Measurements from ENCODE around the gene CCDC192.

- TF ChIP-seq KDM1A (IDR thresholded peaks at IDR 0.05; ENCODE audit: borderline replicate concordance), result no peak
- no peak for TF ChIP-seq MAX (IDR thresholded peaks at IDR 0.05; ENCODE audit: low read depth, low read length)
- TF ChIP-seq, protein P1, sequence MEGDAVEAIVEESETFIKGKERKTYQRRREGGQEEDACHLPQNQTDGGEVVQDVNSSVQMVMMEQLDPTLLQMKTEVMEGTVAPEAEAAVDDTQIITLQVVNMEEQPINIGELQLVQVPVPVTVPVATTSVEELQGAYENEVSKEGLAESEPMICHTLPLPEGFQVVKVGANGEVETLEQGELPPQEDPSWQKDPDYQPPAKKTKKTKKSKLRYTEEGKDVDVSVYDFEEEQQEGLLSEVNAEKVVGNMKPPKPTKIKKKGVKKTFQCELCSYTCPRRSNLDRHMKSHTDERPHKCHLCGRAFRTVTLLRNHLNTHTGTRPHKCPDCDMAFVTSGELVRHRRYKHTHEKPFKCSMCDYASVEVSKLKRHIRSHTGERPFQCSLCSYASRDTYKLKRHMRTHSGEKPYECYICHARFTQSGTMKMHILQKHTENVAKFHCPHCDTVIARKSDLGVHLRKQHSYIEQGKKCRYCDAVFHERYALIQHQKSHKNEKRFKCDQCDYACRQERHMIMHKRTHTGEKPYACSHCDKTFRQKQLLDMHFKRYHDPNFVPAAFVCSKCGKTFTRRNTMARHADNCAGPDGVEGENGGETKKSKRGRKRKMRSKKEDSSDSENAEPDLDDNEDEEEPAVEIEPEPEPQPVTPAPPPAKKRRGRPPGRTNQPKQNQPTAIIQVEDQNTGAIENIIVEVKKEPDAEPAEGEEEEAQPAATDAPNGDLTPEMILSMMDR (IDR thresholded peaks at IDR 0.05 in 2 of 3, conservative IDR thresholded peaks at IDR 0.05 in 1 of 3; ENCODE audit: control insufficient read depth in 2 of 3, extremely low read depth in 1 of 3, insufficient read depth in 1 of 3, low read depth in 3 of 3, low read length in 3 of 3), result no peak
Observed at GRCh38 chr5:127958421-127959011, 255.3 kb downstream of the CCDC192 start.

All from GM12878 (cell line).